Neural cell (in vitro differentiated cells): Measurements from ENCODE around the gene CYP27A1. TPM values are rescaled to one million over a fixed set of nuclear protein-coding genes. Genes with fewer than 3 reads are reported as not detected.

ENCODE experiments used
- H2AFZ ChIP-seq: fragments of 200-600, 300-800 bp; sonication (generic), shearing (Covaris generic); 2 replicates; pipeline ENCODE4 v1.6.0; 2014; ENCODE audit warnings: low read depth, mild to moderate bottlenecking, antibody characterized with exemption, low read length, moderate library complexity
- H3F3A ChIP-seq: fragments of 200-600 bp; shearing (Covaris generic); 2 replicates; pipeline ENCODE4 v1.6.1; 2016; ENCODE audit warnings: mild to moderate bottlenecking, moderate library complexity, mixed read lengths, antibody characterized with exemption, low read length; ENCODE audit not compliant: insufficient read depth, poor library complexity, severe bottlenecking
- H3K27ac ChIP-seq: fragments of 200-600, 300-800 bp; sonication (generic), shearing (Covaris generic); 2 replicates; pipeline ENCODE4 v1.5.1; 2014; ENCODE audit warnings: mild to moderate bottlenecking, low read length, moderate library complexity
- H3K27me3 ChIP-seq: fragments of 300-800, 200-600 bp; sonication (generic), shearing (Covaris generic); 2 replicates; pipeline ENCODE4 v1.6.0; 2014; ENCODE audit warnings: mild to moderate bottlenecking, low read depth, low read length, moderate library complexity; ENCODE audit not compliant: insufficient read depth
- H3K36me3 ChIP-seq: fragments of 300-800, 200-600 bp; sonication (generic), shearing (Covaris generic); 2 replicates; pipeline ENCODE4 v1.5.1; 2014; ENCODE audit warnings: mild to moderate bottlenecking, antibody characterized with exemption, low read length, moderate library complexity; ENCODE audit not compliant: insufficient read depth
- H3K4me2 ChIP-seq: fragments of 300-800, 200-600 bp; sonication (generic), shearing (Covaris generic); 2 replicates; pipeline ENCODE4 v1.6.0; 2014; ENCODE audit warnings: mild to moderate bottlenecking, low read length
- H3K4me3 ChIP-seq: fragments of 300-800, 200-600 bp; sonication (generic), shearing (Covaris generic); 2 replicates; pipeline ENCODE4 v1.5.1; 2014; ENCODE audit warnings: mild to moderate bottlenecking, low read length, moderate library complexity
- H3K79me2 ChIP-seq: fragments of 200-600 bp; shearing (Covaris generic); replicated peaks from 2 replicates; pipeline ENCODE4 v1.6.0; 2014; ENCODE audit warnings: mild to moderate bottlenecking, low read length, moderate library complexity; ENCODE audit not compliant: insufficient read depth
- H3K9ac ChIP-seq: fragments of 300-800, 200-600 bp; sonication (generic), shearing (Covaris generic); 2 replicates; pipeline ENCODE4 v1.6.1; 2016; ENCODE audit warnings: mild to moderate bottlenecking, low read length, mixed read lengths
- H3K9me2 ChIP-seq: fragments of 200-600 bp; shearing (Covaris generic); 2 replicates; pipeline ENCODE4 v1.6.1; 2016; ENCODE audit warnings: mild to moderate bottlenecking, low read length, mixed read lengths; ENCODE audit not compliant: insufficient read depth
- H3K9me3 ChIP-seq: fragments of 200-600, 300-800 bp; sonication (generic), shearing (Covaris generic); 2 replicates; pipeline ENCODE4 v1.6.1; 2016; ENCODE audit warnings: mild to moderate bottlenecking, mixed run types, low read length, moderate library complexity, mixed read lengths
- H4K20me1 ChIP-seq: fragments of 200-600 bp; shearing (Covaris generic); 2 replicates; pipeline ENCODE4 v1.6.1; 2016; ENCODE audit warnings: mild to moderate bottlenecking, mixed run types; ENCODE audit not compliant: insufficient read depth
- EP300 ChIP-seq: fragments of 450-650 bp; conservative IDR thresholded peaks from 2 replicates; pipeline ENCODE4 v1.6.1; 2014; ENCODE audit warnings: antibody characterized with exemption, mild to moderate bottlenecking, moderate library complexity; ENCODE audit not compliant: poor library complexity, severe bottlenecking
- EZH2 ChIP-seq: fragments of 200-600, 300-800 bp; shearing (Covaris generic), sonication (generic); IDR thresholded peaks from 2 replicates; pipeline ENCODE4 v1.6.1; 2014; ENCODE audit warnings: antibody characterized with exemption, low read length, borderline replicate concordance, mild to moderate bottlenecking; ENCODE audit not compliant: insufficient read depth, poor library complexity, severe bottlenecking
- MXI1 ChIP-seq: fragments of 450-650 bp; conservative IDR thresholded peaks from 2 replicates; pipeline ENCODE4 v1.6.1; 2014; ENCODE audit warnings: antibody characterized with exemption, mild to moderate bottlenecking; ENCODE audit not compliant: poor library complexity, severe bottlenecking
- POLR2AphosphoS5 ChIP-seq: IDR thresholded peaks from 2 replicates; pipeline ENCODE4 v1.6.1; 2012
- RAD21 ChIP-seq: fragments of 450-650 bp; conservative IDR thresholded peaks from 2 replicates; pipeline ENCODE4 v1.6.1; 2014; ENCODE audit warnings: antibody characterized with exemption, mild to moderate bottlenecking, moderate library complexity
- SMC3 ChIP-seq: fragments of 450-650 bp; conservative IDR thresholded peaks from 2 replicates; pipeline ENCODE4 v1.6.1; 2014; ENCODE audit warnings: antibody characterized with exemption, mild to moderate bottlenecking, moderate library complexity; ENCODE audit not compliant: poor library complexity
- TAF1 ChIP-seq: IDR thresholded peaks from 2 replicates; pipeline ENCODE4 v1.6.1; 2012; ENCODE audit warnings: low read depth
- polyA plus RNA-seq: library from polyadenylated mRNA; depleted of rRNA; stranded (reverse); fragments of >200 nt; gene quantifications from 2 replicates; pipeline ENCODE4 v1.2.3, GENCODE V29; 2014
- TF ChIP-seq, protein P1 (sequence below): IDR thresholded peaks from 2 replicates; pipeline ENCODE4 v1.6.1; 2012; ENCODE audit warnings: borderline replicate concordance
- TF ChIP-seq, protein P2 (sequence below): fragments of 450-650 bp; IDR thresholded peaks from 2 replicates; pipeline ENCODE4 v1.5.1; 2014; ENCODE audit warnings: antibody characterized with exemption, mild to moderate bottlenecking, moderate library complexity; ENCODE audit not compliant: poor library complexity, severe bottlenecking

Gene CYP27A1
- polyA plus RNA-seq, 1 donor from 2014 or later, result not detected

GRCh38 chr2:218824004-218824403, 42.1 kb downstream of the CYP27A1 start:
- no peak overlapping the region for H2AFZ ChIP-seq
- H3K4me3 ChIP-seq, result no peak overlapping the region
- no peaks in the 10 kb centered on the region for H3K79me2 ChIP-seq
- no peak overlapping the region for H3K27ac ChIP-seq
- no peaks in the 10 kb centered on the region for H3K36me3 ChIP-seq
- no peaks in the 10 kb centered on the region for H3K27me3 ChIP-seq
- H3F3A ChIP-seq, result no peaks in the 10 kb centered on the region
- no peak overlapping the region for H3K4me2 ChIP-seq
- no peaks in the 10 kb centered on the region for H4K20me1 ChIP-seq
- H3K9ac ChIP-seq, result no peak overlapping the region
- H3K9me3 ChIP-seq, result no peaks in the 10 kb centered on the region
- TF ChIP-seq MXI1, result no peak
- TF ChIP-seq, protein P1, sequence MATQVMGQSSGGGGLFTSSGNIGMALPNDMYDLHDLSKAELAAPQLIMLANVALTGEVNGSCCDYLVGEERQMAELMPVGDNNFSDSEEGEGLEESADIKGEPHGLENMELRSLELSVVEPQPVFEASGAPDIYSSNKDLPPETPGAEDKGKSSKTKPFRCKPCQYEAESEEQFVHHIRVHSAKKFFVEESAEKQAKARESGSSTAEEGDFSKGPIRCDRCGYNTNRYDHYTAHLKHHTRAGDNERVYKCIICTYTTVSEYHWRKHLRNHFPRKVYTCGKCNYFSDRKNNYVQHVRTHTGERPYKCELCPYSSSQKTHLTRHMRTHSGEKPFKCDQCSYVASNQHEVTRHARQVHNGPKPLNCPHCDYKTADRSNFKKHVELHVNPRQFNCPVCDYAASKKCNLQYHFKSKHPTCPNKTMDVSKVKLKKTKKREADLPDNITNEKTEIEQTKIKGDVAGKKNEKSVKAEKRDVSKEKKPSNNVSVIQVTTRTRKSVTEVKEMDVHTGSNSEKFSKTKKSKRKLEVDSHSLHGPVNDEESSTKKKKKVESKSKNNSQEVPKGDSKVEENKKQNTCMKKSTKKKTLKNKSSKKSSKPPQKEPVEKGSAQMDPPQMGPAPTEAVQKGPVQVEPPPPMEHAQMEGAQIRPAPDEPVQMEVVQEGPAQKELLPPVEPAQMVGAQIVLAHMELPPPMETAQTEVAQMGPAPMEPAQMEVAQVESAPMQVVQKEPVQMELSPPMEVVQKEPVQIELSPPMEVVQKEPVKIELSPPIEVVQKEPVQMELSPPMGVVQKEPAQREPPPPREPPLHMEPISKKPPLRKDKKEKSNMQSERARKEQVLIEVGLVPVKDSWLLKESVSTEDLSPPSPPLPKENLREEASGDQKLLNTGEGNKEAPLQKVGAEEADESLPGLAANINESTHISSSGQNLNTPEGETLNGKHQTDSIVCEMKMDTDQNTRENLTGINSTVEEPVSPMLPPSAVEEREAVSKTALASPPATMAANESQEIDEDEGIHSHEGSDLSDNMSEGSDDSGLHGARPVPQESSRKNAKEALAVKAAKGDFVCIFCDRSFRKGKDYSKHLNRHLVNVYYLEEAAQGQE, result no peak
- TF ChIP-seq TAF1, result no peak
- TF ChIP-seq POLR2AphosphoS5, result no peak
- no peak for TF ChIP-seq RAD21
- no peak for TF ChIP-seq EP300
- TF ChIP-seq, protein P2, sequence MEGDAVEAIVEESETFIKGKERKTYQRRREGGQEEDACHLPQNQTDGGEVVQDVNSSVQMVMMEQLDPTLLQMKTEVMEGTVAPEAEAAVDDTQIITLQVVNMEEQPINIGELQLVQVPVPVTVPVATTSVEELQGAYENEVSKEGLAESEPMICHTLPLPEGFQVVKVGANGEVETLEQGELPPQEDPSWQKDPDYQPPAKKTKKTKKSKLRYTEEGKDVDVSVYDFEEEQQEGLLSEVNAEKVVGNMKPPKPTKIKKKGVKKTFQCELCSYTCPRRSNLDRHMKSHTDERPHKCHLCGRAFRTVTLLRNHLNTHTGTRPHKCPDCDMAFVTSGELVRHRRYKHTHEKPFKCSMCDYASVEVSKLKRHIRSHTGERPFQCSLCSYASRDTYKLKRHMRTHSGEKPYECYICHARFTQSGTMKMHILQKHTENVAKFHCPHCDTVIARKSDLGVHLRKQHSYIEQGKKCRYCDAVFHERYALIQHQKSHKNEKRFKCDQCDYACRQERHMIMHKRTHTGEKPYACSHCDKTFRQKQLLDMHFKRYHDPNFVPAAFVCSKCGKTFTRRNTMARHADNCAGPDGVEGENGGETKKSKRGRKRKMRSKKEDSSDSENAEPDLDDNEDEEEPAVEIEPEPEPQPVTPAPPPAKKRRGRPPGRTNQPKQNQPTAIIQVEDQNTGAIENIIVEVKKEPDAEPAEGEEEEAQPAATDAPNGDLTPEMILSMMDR, result no peak
- TF ChIP-seq EZH2, result no peak
- no peak for TF ChIP-seq SMC3
- no peaks in the 10 kb centered on the region for H3K9me2 ChIP-seq

GRCh38 chr2:218826791-218827190, 44.8 kb downstream of the CYP27A1 start:
- Histone ChIP-seq H3K9me2 (no peaks in the 10 kb centered on the region), H3K27me3 (no peaks in the 10 kb centered on the region), H3K79me2 (no peaks in the 10 kb centered on the region), H3K9ac (no peak overlapping the region), H3K4me2 (no peak overlapping the region), H3K4me3 (no peak overlapping the region), H3K36me3 (no peaks in the 10 kb centered on the region), H3F3A (no peaks in the 10 kb centered on the region), H4K20me1 (no peaks in the 10 kb centered on the region), H3K9me3 (no peaks in the 10 kb centered on the region), H3K27ac (no peak overlapping the region), H2AFZ (no peak overlapping the region)
- TF ChIP-seq, protein P2, result no peak
- TF ChIP-seq MXI1 (no peak), RAD21 (no peak), SMC3 (no peak), EZH2 (no peak), EP300 (no peak), TAF1 (no peak), POLR2AphosphoS5 (no peak)
- TF ChIP-seq, protein P1, result no peak
